H9 (cell line): ENCODE measurements around the gene MLPH. TPM values are rescaled to one million over a fixed set of nuclear protein-coding genes. Genes with fewer than 3 reads are reported as not detected.

Experiments
- DNase-seq: peaks from one replicate; pipeline ENCODE4 v3.0.0-alpha.2; 2017
- H2AFZ ChIP-seq: one replicate; pipeline ENCODE4 v1.6.1; 2013; ENCODE audit warnings: mild to moderate bottlenecking, low read length, control low read depth, moderate library complexity
- H2AK5ac ChIP-seq: 2 replicates; pipeline ENCODE4 v1.6.1; 2013; ENCODE audit warnings: low read length, control low read depth, mixed read lengths; ENCODE audit not compliant: insufficient read length
- H2BK120ac ChIP-seq: one replicate; pipeline ENCODE4 v1.6.1; 2013; ENCODE audit warnings: low read depth, mild to moderate bottlenecking, low read length, control low read depth, inconsistent platforms; ENCODE audit not compliant: poor library complexity, severe bottlenecking
- H2BK12ac ChIP-seq: 2 replicates; pipeline ENCODE4 v1.6.1; 2013; ENCODE audit warnings: low read length, control low read depth, mixed read lengths, low read depth; ENCODE audit not compliant: insufficient read length
- H2BK15ac ChIP-seq: 2 replicates; pipeline ENCODE4 v1.6.1; 2013; ENCODE audit warnings: low read depth, low read length, control low read depth
- H2BK20ac ChIP-seq: one replicate; pipeline ENCODE4 v1.6.1; 2013; ENCODE audit warnings: low read depth, mild to moderate bottlenecking, low read length, control low read depth, inconsistent platforms; ENCODE audit not compliant: poor library complexity, severe bottlenecking
- H2BK5ac ChIP-seq: 2 replicates; pipeline ENCODE4 v1.6.1; 2013; ENCODE audit warnings: low read length, control low read depth, mixed read lengths; ENCODE audit not compliant: insufficient read length
- H3K14ac ChIP-seq: 2 replicates; pipeline ENCODE4 v1.6.1; 2013; ENCODE audit warnings: low read length, control low read depth; ENCODE audit not compliant: insufficient read depth
- H3K18ac ChIP-seq: 2 replicates; pipeline ENCODE4 v1.6.1; 2013; ENCODE audit warnings: low read depth, mild to moderate bottlenecking, mixed read lengths, low read length, control low read depth; ENCODE audit not compliant: insufficient read length
- H3K23ac ChIP-seq: 2 replicates; pipeline ENCODE4 v1.6.1; 2013; ENCODE audit warnings: low read length, control low read depth, mixed read lengths, low read depth; ENCODE audit not compliant: insufficient read length
- H3K23me2 ChIP-seq: 2 replicates; pipeline ENCODE4 v1.6.1; 2013; ENCODE audit warnings: low read depth, mild to moderate bottlenecking, mixed read lengths, low read length, control low read depth; ENCODE audit not compliant: insufficient read length, poor library complexity, severe bottlenecking
- H3K27ac ChIP-seq: 2 replicates; pipeline ENCODE4 v1.5.1; 2013; ENCODE audit warnings: low read length, control low read depth, mixed read lengths, low read depth; ENCODE audit not compliant: insufficient read length
- H3K27me3 ChIP-seq: 2 replicates; pipeline ENCODE4 v1.6.1; 2013; ENCODE audit warnings: low read length, control low read depth, inconsistent platforms; ENCODE audit not compliant: insufficient read depth
- H3K4ac ChIP-seq: 2 replicates; pipeline ENCODE4 v1.6.1; 2013; ENCODE audit warnings: low read depth, mild to moderate bottlenecking, control low read depth, inconsistent platforms, low read length, moderate library complexity
- H3K4me1 ChIP-seq: 2 replicates; pipeline ENCODE4 v1.6.1; 2013; ENCODE audit warnings: low read length, control low read depth, inconsistent platforms; ENCODE audit not compliant: insufficient read depth
- H3K4me2 ChIP-seq: 2 replicates; pipeline ENCODE4 v1.6.1; 2013; ENCODE audit warnings: low read length, control low read depth, mixed read lengths; ENCODE audit not compliant: insufficient read length, insufficient read depth
- H3K56ac ChIP-seq: 2 replicates; pipeline ENCODE4 v1.6.1; 2013; ENCODE audit warnings: low read depth, mild to moderate bottlenecking, mixed read lengths, low read length, control low read depth; ENCODE audit not compliant: insufficient read length
- H3K79me1 ChIP-seq: 2 replicates; pipeline ENCODE4 v1.6.1; 2013; ENCODE audit warnings: low read depth, mild to moderate bottlenecking, moderate library complexity, low read length, control low read depth, inconsistent platforms; ENCODE audit not compliant: insufficient read depth, poor library complexity, severe bottlenecking
- H3K79me2 ChIP-seq: 2 replicates; pipeline ENCODE4 v1.6.1; 2013; ENCODE audit warnings: low read length, control low read depth, inconsistent platforms; ENCODE audit not compliant: insufficient read depth
- H3K9ac ChIP-seq: 2 replicates; pipeline ENCODE4 v1.6.1; 2013; ENCODE audit warnings: low read length, control low read depth, mixed read lengths; ENCODE audit not compliant: insufficient read length; ENCODE audit errors: extremely low read depth
- H3K9me3 ChIP-seq: one replicate; pipeline ENCODE4 v1.6.1; 2013; ENCODE audit warnings: low read depth, low read length, inconsistent platforms; ENCODE audit not compliant: control insufficient read depth
- H3T11ph ChIP-seq: one replicate; pipeline ENCODE4 v1.6.1; 2013; ENCODE audit warnings: mild to moderate bottlenecking, low read length, control low read depth, inconsistent platforms
- H4K20me1 ChIP-seq: one replicate; pipeline ENCODE4 v1.6.1; 2013; ENCODE audit not compliant: control insufficient read depth, insufficient read length, insufficient read depth
- H4K5ac ChIP-seq: 2 replicates; pipeline ENCODE4 v1.6.1; 2013; ENCODE audit warnings: low read depth, mild to moderate bottlenecking, mixed read lengths, low read length, control low read depth; ENCODE audit not compliant: insufficient read length
- H4K8ac ChIP-seq: replicated peaks from 2 replicates; pipeline ENCODE4 v1.6.1; 2013; ENCODE audit warnings: low read length, control low read depth, mixed read lengths, low read depth; ENCODE audit not compliant: insufficient read length
- H4K91ac ChIP-seq: 2 replicates; pipeline ENCODE4 v1.6.1; 2013; ENCODE audit warnings: low read depth, mild to moderate bottlenecking, moderate library complexity, mixed read lengths, low read length, control low read depth; ENCODE audit not compliant: insufficient read length
- H3K27ac Mint-ChIP-seq, 3 experiments: 2 replicates in 2 of 3; 3 replicates in 1 of 3; pipeline ENCODE4 v1.8.0; 2020 to 2021; ENCODE audit warnings: mixed read lengths in 3 of 3, mild to moderate bottlenecking in 1 of 3, moderate library complexity in 1 of 3
- H3K27me3 Mint-ChIP-seq: 2 replicates; pipeline ENCODE4 v1.8.0; 2021; ENCODE audit warnings: low read depth, mild to moderate bottlenecking, moderate library complexity, mixed read lengths
- H3K36me3 Mint-ChIP-seq, 3 experiments: 2 replicates in 2 of 3; 3 replicates in 1 of 3; pipeline ENCODE4 v1.8.0; 2020 to 2021; ENCODE audit warnings: low read depth in 3 of 3, mixed read lengths in 3 of 3; ENCODE audit not compliant: insufficient read depth in 1 of 3
- H3K4me1 Mint-ChIP-seq, 2 experiments: 2 replicates each; pipeline ENCODE4 v1.8.0; 2020; ENCODE audit warnings: mixed read lengths in 2 of 2
- H3K4me3 Mint-ChIP-seq, 2 experiments: 2 replicates in 1 of 2; 3 replicates in 1 of 2; pipeline ENCODE4 v1.8.0; 2020 to 2021; ENCODE audit warnings: mild to moderate bottlenecking in 2 of 2, mixed read lengths in 2 of 2, moderate library complexity in 1 of 2
- H3K9me3 Mint-ChIP-seq, 2 experiments: 2 replicates in 1 of 2; 3 replicates in 1 of 2; pipeline ENCODE4 v1.8.0; 2020; ENCODE audit warnings: mild to moderate bottlenecking in 2 of 2, mixed read lengths in 2 of 2, moderate library complexity in 1 of 2
- CTCF ChIP-seq: fragments of 200-600 bp; sonication (generic); conservative IDR thresholded peaks from 3 replicates; pipeline ENCODE4 v1.8.0; 2021; ENCODE audit warnings: antibody characterized with exemption, mild to moderate bottlenecking
- WGBS: extraction: QIAGEN DNeasy Blood & Tissue Kit; methylation state at CpG from one replicate; pipeline ENCODE4 v1.1.7; 2013; ENCODE audit warnings: missing lambda C conversion rate, low lambda C conversion rate, mixed read lengths; ENCODE audit not compliant: insufficient read length; ENCODE audit errors: extremely low coverage; 5-methylcytosine and 5-hydroxymethylcytosine counted together
- total RNA-seq: library from RNA; stranded (reverse); gene quantifications from 2 replicates; pipeline ENCODE4 v1.2.1, GENCODE V29; 2021

Gene MLPH
- total RNA-seq, 1 experiment from 2014 or later, result 3.4 TPM

GRCh38 chr2:237509151-237509550 is 22.1 kb downstream of the MLPH start:
- no peaks in the 10 kb centered on the region for H3K27me3 ChIP-seq
- H2BK20ac ChIP-seq, result no peak overlapping the region
- H2AK5ac ChIP-seq, result no peak overlapping the region
- H3K79me1 ChIP-seq, result no peaks in the 10 kb centered on the region
- no peak overlapping the region for H3K4me3 Mint-ChIP-seq
- peaks cover 4% of the 10 kb centered on the region; the same call in 1 of the 2 replicates for H3K27me3 Mint-ChIP-seq
- peaks cover 0 to 6% (median 0%) of the 10 kb centered on the region in 3 experiments; a peak in 3 of 7 replicates for H3K36me3 Mint-ChIP-seq
- no peak overlapping the region for H3K9ac ChIP-seq
- H2AFZ ChIP-seq, result no peak overlapping the region
- no peak overlapping the region for H3K4ac ChIP-seq
- no peaks in the 10 kb centered on the region for H4K20me1 ChIP-seq
- H3K23me2 ChIP-seq, result no peaks in the 10 kb centered on the region
- no peak overlapping the region for H3K23ac ChIP-seq
- H2BK15ac ChIP-seq, result no peak overlapping the region
- H3K27ac Mint-ChIP-seq, result no peak overlapping the region
- H2BK5ac ChIP-seq, result no peak overlapping the region
- WGBS, result no CpG with 5 or more reads among the region's 2 CpGs
- no peak overlapping the region for H3K56ac ChIP-seq
- peaks cover 6 to 11% of the 10 kb centered on the region in 2 experiments; a peak in 4 of 5 replicates for H3K9me3 Mint-ChIP-seq
- H3K4me2 ChIP-seq, result no peak overlapping the region
- H4K91ac ChIP-seq, result no peak overlapping the region
- H3K18ac ChIP-seq, result no peak overlapping the region
- H3K14ac ChIP-seq, result no peak overlapping the region
- H3K27ac ChIP-seq, result no peak overlapping the region
- no peak overlapping the region for H2BK12ac ChIP-seq
- no peak overlapping the region for H4K8ac ChIP-seq
- H3K4me1 Mint-ChIP-seq, result peaks cover 3% of the 10 kb centered on the region in 2 experiments; a peak in 2 of 4 replicates
- no peaks in the 10 kb centered on the region for H3K9me3 ChIP-seq
- H3K79me2 ChIP-seq, result no peaks in the 10 kb centered on the region
- DNase-seq, result no peak
- no peak overlapping the region for H2BK120ac ChIP-seq
- H3K4me1 ChIP-seq, result no peaks in the 10 kb centered on the region
- no peak overlapping the region for H3T11ph ChIP-seq
- no peak for TF ChIP-seq CTCF
- H4K5ac ChIP-seq, result no peak overlapping the region
